Measurements from ENCODE around the gene SYCP2. TPM values are rescaled to one million over a fixed set of nuclear protein-coding genes. Genes with fewer than 3 reads are reported as not detected.

Gene SYCP2
- polyA plus RNA-seq, 1 experiment = 0.47 TPM

- CTCF ChIA-PET = interaction anchor here (0.6 kb wide), 1 partner anchor 47 kb away, joined by 3 read pairs; no protein-coding TSS in a partner anchor
- no peak for TF ChIP-seq CTCF (IDR thresholded peaks at IDR 0.05; ENCODE audit: insufficient read depth, low read depth, low read length)
- Histone ChIP-seq H3K36me3 (ENCODE audit: control insufficient read depth, insufficient read depth, low read length) (no peaks in the 10 kb centered on the region), H3K27me3 (ENCODE audit: control insufficient read depth, insufficient read depth, low read length) (no peaks in the 10 kb centered on the region), H3K4me3 (ENCODE audit: low read depth, low read length) (no peak overlapping the region)
- POLR2A ChIA-PET = no interaction called here
- DNase-seq (ENCODE audit: low read depth) = no peak
These were observed 103.4 kb downstream of the SYCP2 start for GRCh38 chr20:59829786-59830664.

GRCh38 chr20:59829054-59829785 lies 104.2 kb downstream of the SYCP2 start:
- no peaks in the 10 kb centered on the region for H3K36me3 ChIP-seq (ENCODE audit: control insufficient read depth, insufficient read depth, low read length)
- TF ChIP-seq CTCF (IDR thresholded peaks at IDR 0.05; ENCODE audit: insufficient read depth, low read depth, low read length) = no peak
- H3K27me3 ChIP-seq (ENCODE audit: control insufficient read depth, insufficient read depth, low read length) = no peaks in the 10 kb centered on the region
- ChIA-PET CTCF (interaction anchor here (0.6 kb wide), 1 partner anchor 46 kb away, joined by 3 read pairs; no protein-coding TSS in a partner anchor), POLR2A (no interaction called here)
- no peak overlapping the region for H3K4me3 ChIP-seq (ENCODE audit: low read depth, low read length)
- DNase-seq (ENCODE audit: low read depth) = no peak

GRCh38 chr20:59828125-59829053 lies 105.0 kb downstream of the SYCP2 start:
- TF ChIP-seq CTCF (IDR thresholded peaks at IDR 0.05; ENCODE audit: insufficient read depth, low read depth, low read length) = no peak
- Histone ChIP-seq H3K27me3 (ENCODE audit: control insufficient read depth, insufficient read depth, low read length) (no peaks in the 10 kb centered on the region), H3K4me3 (ENCODE audit: low read depth, low read length) (no peak overlapping the region), H3K36me3 (ENCODE audit: control insufficient read depth, insufficient read depth, low read length) (no peaks in the 10 kb centered on the region)
- ChIA-PET CTCF (no interaction called here), POLR2A (no interaction called here)
- DNase-seq (ENCODE audit: low read depth) = no peak

- no peak overlapping the region for H3K4me3 ChIP-seq (ENCODE audit: low read depth, low read length)
- H3K36me3 ChIP-seq (ENCODE audit: control insufficient read depth, insufficient read depth, low read length) = no peaks in the 10 kb centered on the region
- ChIA-PET POLR2A (no interaction called here), CTCF (no interaction called here)
- TF ChIP-seq CTCF (IDR thresholded peaks at IDR 0.05; ENCODE audit: insufficient read depth, low read depth, low read length) = no peak
- H3K27me3 ChIP-seq (ENCODE audit: control insufficient read depth, insufficient read depth, low read length) = no peaks in the 10 kb centered on the region
- no peak for DNase-seq (ENCODE audit: low read depth)
These were observed 106.0 kb downstream of the SYCP2 start for GRCh38 chr20:59827138-59828056.

Measured in BJ (cell line).